GM21723 (cell line): Measurements from ENCODE around the gene YBX2.

Experiments used
- ATAC-seq: cut with Tn5 transposase; IDR thresholded peaks from one replicate; pipeline ENCODE4 v1.9.1; 2021; ENCODE audit warnings: mild to moderate bottlenecking, moderate library complexity; ENCODE audit not compliant: unreplicated experiment

The YBX2 gene

GRCh38 chr17:7323731-7324437 lies 29.4 kb upstream of the YBX2 start:
- ATAC-seq = no peak

GRCh38 chr17:7322520-7323194 lies 28.2 kb upstream of the YBX2 start:
- ATAC-seq = no peak

GRCh38 chr17:7321466-7321865 lies 27.0 kb upstream of the YBX2 start:
- ATAC-seq = no peak

- ATAC-seq = no peak
These were observed 23.9 kb upstream of the YBX2 start for GRCh38 chr17:7318121-7318860.

GRCh38 chr17:7317161-7317803 lies 22.8 kb upstream of the YBX2 start:
- no peak for ATAC-seq

GRCh38 chr17:7315570-7316235 lies 21.3 kb upstream of the YBX2 start:
- no peak for ATAC-seq

- peak; percentile 64 for ATAC-seq
These were observed 20.5 kb upstream of the YBX2 start, which contains the start of gene GPS2 for GRCh38 chr17:7314719-7315569. Gene GPS2 (minus strand): TSS chr17:7315360. CDS start chr17:7315052, 308 bp downstream.

- no peak for ATAC-seq
These were observed 19.7 kb upstream of the YBX2 start for GRCh38 chr17:7313890-7314718.

GRCh38 chr17:7313088-7313889 lies 18.9 kb upstream of the YBX2 start:
- no peak for ATAC-seq

- no peak for ATAC-seq
These were observed 18.1 kb upstream of the YBX2 start for GRCh38 chr17:7312432-7313087.

GRCh38 chr17:7311110-7311705 lies 16.8 kb upstream of the YBX2 start:
- no peak for ATAC-seq

GRCh38 chr17:7309628-7310027 lies 15.2 kb upstream of the YBX2 start:
- no peak for ATAC-seq

GRCh38 chr17:7308625-7309433 lies 14.4 kb upstream of the YBX2 start:
- no peak for ATAC-seq

- ATAC-seq = no peak
These were observed 13.5 kb upstream of the YBX2 start for GRCh38 chr17:7307686-7308624.
